H9 (cell line): ENCODE data around the gene TGM3. TPM values are rescaled to one million over a fixed set of nuclear protein-coding genes. Genes with fewer than 3 reads are reported as not detected.

ENCODE experiments used
- DNase-seq: peaks from one replicate; pipeline ENCODE4 v3.0.0-alpha.2; 2017
- H2AFZ ChIP-seq: one replicate; pipeline ENCODE4 v1.6.1; 2013; ENCODE audit warnings: mild to moderate bottlenecking, low read length, control low read depth, moderate library complexity
- H2AK5ac ChIP-seq: 2 replicates; pipeline ENCODE4 v1.6.1; 2013; ENCODE audit warnings: low read length, control low read depth, mixed read lengths; ENCODE audit not compliant: insufficient read length
- H2BK120ac ChIP-seq: one replicate; pipeline ENCODE4 v1.6.1; 2013; ENCODE audit warnings: low read depth, mild to moderate bottlenecking, low read length, control low read depth, inconsistent platforms; ENCODE audit not compliant: poor library complexity, severe bottlenecking
- H2BK12ac ChIP-seq: 2 replicates; pipeline ENCODE4 v1.6.1; 2013; ENCODE audit warnings: low read length, control low read depth, mixed read lengths, low read depth; ENCODE audit not compliant: insufficient read length
- H2BK15ac ChIP-seq: 2 replicates; pipeline ENCODE4 v1.6.1; 2013; ENCODE audit warnings: low read depth, low read length, control low read depth
- H2BK20ac ChIP-seq: one replicate; pipeline ENCODE4 v1.6.1; 2013; ENCODE audit warnings: low read depth, mild to moderate bottlenecking, low read length, control low read depth, inconsistent platforms; ENCODE audit not compliant: poor library complexity, severe bottlenecking
- H2BK5ac ChIP-seq: 2 replicates; pipeline ENCODE4 v1.6.1; 2013; ENCODE audit warnings: low read length, control low read depth, mixed read lengths; ENCODE audit not compliant: insufficient read length
- H3K14ac ChIP-seq: 2 replicates; pipeline ENCODE4 v1.6.1; 2013; ENCODE audit warnings: low read length, control low read depth; ENCODE audit not compliant: insufficient read depth
- H3K18ac ChIP-seq: 2 replicates; pipeline ENCODE4 v1.6.1; 2013; ENCODE audit warnings: low read depth, mild to moderate bottlenecking, mixed read lengths, low read length, control low read depth; ENCODE audit not compliant: insufficient read length
- H3K23ac ChIP-seq: 2 replicates; pipeline ENCODE4 v1.6.1; 2013; ENCODE audit warnings: low read length, control low read depth, mixed read lengths, low read depth; ENCODE audit not compliant: insufficient read length
- H3K23me2 ChIP-seq: 2 replicates; pipeline ENCODE4 v1.6.1; 2013; ENCODE audit warnings: low read depth, mild to moderate bottlenecking, mixed read lengths, low read length, control low read depth; ENCODE audit not compliant: insufficient read length, poor library complexity, severe bottlenecking
- H3K27ac ChIP-seq: 2 replicates; pipeline ENCODE4 v1.5.1; 2013; ENCODE audit warnings: low read length, control low read depth, mixed read lengths, low read depth; ENCODE audit not compliant: insufficient read length
- H3K27me3 ChIP-seq: 2 replicates; pipeline ENCODE4 v1.6.1; 2013; ENCODE audit warnings: low read length, control low read depth, inconsistent platforms; ENCODE audit not compliant: insufficient read depth
- H3K4ac ChIP-seq: 2 replicates; pipeline ENCODE4 v1.6.1; 2013; ENCODE audit warnings: low read depth, mild to moderate bottlenecking, control low read depth, inconsistent platforms, low read length, moderate library complexity
- H3K4me1 ChIP-seq: 2 replicates; pipeline ENCODE4 v1.6.1; 2013; ENCODE audit warnings: low read length, control low read depth, inconsistent platforms; ENCODE audit not compliant: insufficient read depth
- H3K4me2 ChIP-seq: 2 replicates; pipeline ENCODE4 v1.6.1; 2013; ENCODE audit warnings: low read length, control low read depth, mixed read lengths; ENCODE audit not compliant: insufficient read length, insufficient read depth
- H3K56ac ChIP-seq: 2 replicates; pipeline ENCODE4 v1.6.1; 2013; ENCODE audit warnings: low read depth, mild to moderate bottlenecking, mixed read lengths, low read length, control low read depth; ENCODE audit not compliant: insufficient read length
- H3K79me1 ChIP-seq: 2 replicates; pipeline ENCODE4 v1.6.1; 2013; ENCODE audit warnings: low read depth, mild to moderate bottlenecking, moderate library complexity, low read length, control low read depth, inconsistent platforms; ENCODE audit not compliant: insufficient read depth, poor library complexity, severe bottlenecking
- H3K79me2 ChIP-seq: 2 replicates; pipeline ENCODE4 v1.6.1; 2013; ENCODE audit warnings: low read length, control low read depth, inconsistent platforms; ENCODE audit not compliant: insufficient read depth
- H3K9ac ChIP-seq: 2 replicates; pipeline ENCODE4 v1.6.1; 2013; ENCODE audit warnings: low read length, control low read depth, mixed read lengths; ENCODE audit not compliant: insufficient read length; ENCODE audit errors: extremely low read depth
- H3K9me3 ChIP-seq: one replicate; pipeline ENCODE4 v1.6.1; 2013; ENCODE audit warnings: low read depth, low read length, inconsistent platforms; ENCODE audit not compliant: control insufficient read depth
- H3T11ph ChIP-seq: one replicate; pipeline ENCODE4 v1.6.1; 2013; ENCODE audit warnings: mild to moderate bottlenecking, low read length, control low read depth, inconsistent platforms
- H4K20me1 ChIP-seq: one replicate; pipeline ENCODE4 v1.6.1; 2013; ENCODE audit not compliant: control insufficient read depth, insufficient read length, insufficient read depth
- H4K5ac ChIP-seq: 2 replicates; pipeline ENCODE4 v1.6.1; 2013; ENCODE audit warnings: low read depth, mild to moderate bottlenecking, mixed read lengths, low read length, control low read depth; ENCODE audit not compliant: insufficient read length
- H4K8ac ChIP-seq: replicated peaks from 2 replicates; pipeline ENCODE4 v1.6.1; 2013; ENCODE audit warnings: low read length, control low read depth, mixed read lengths, low read depth; ENCODE audit not compliant: insufficient read length
- H4K91ac ChIP-seq: 2 replicates; pipeline ENCODE4 v1.6.1; 2013; ENCODE audit warnings: low read depth, mild to moderate bottlenecking, moderate library complexity, mixed read lengths, low read length, control low read depth; ENCODE audit not compliant: insufficient read length
- H3K27ac Mint-ChIP-seq, 3 experiments: 2 replicates in 2 of 3; 3 replicates in 1 of 3; pipeline ENCODE4 v1.8.0; 2020 to 2021; ENCODE audit warnings: mixed read lengths in 3 of 3, mild to moderate bottlenecking in 1 of 3, moderate library complexity in 1 of 3
- H3K27me3 Mint-ChIP-seq: 2 replicates; pipeline ENCODE4 v1.8.0; 2021; ENCODE audit warnings: low read depth, mild to moderate bottlenecking, moderate library complexity, mixed read lengths
- H3K36me3 Mint-ChIP-seq, 3 experiments: 2 replicates in 2 of 3; 3 replicates in 1 of 3; pipeline ENCODE4 v1.8.0; 2020 to 2021; ENCODE audit warnings: low read depth in 3 of 3, mixed read lengths in 3 of 3; ENCODE audit not compliant: insufficient read depth in 1 of 3
- H3K4me1 Mint-ChIP-seq, 2 experiments: 2 replicates each; pipeline ENCODE4 v1.8.0; 2020; ENCODE audit warnings: mixed read lengths in 2 of 2
- H3K4me3 Mint-ChIP-seq, 2 experiments: 2 replicates in 1 of 2; 3 replicates in 1 of 2; pipeline ENCODE4 v1.8.0; 2020 to 2021; ENCODE audit warnings: mild to moderate bottlenecking in 2 of 2, mixed read lengths in 2 of 2, moderate library complexity in 1 of 2
- H3K9me3 Mint-ChIP-seq, 2 experiments: 2 replicates in 1 of 2; 3 replicates in 1 of 2; pipeline ENCODE4 v1.8.0; 2020; ENCODE audit warnings: mild to moderate bottlenecking in 2 of 2, mixed read lengths in 2 of 2, moderate library complexity in 1 of 2
- WGBS: extraction: QIAGEN DNeasy Blood & Tissue Kit; methylation state at CpG from one replicate; pipeline ENCODE4 v1.1.7; 2013; ENCODE audit warnings: missing lambda C conversion rate, low lambda C conversion rate, mixed read lengths; ENCODE audit not compliant: insufficient read length; ENCODE audit errors: extremely low coverage; 5-methylcytosine and 5-hydroxymethylcytosine counted together
- total RNA-seq: library from RNA; stranded (reverse); gene quantifications from 2 replicates; pipeline ENCODE4 v1.2.1, GENCODE V29; 2021
- TF ChIP-seq, protein P1 (sequence below): fragments of 200-600 bp; sonication (generic); conservative IDR thresholded peaks from 3 replicates; pipeline ENCODE4 v1.8.0; 2021; ENCODE audit warnings: antibody characterized with exemption, mild to moderate bottlenecking

The TGM3 gene
- total RNA-seq, 1 experiment from 2014 or later = not detected

DNA sequence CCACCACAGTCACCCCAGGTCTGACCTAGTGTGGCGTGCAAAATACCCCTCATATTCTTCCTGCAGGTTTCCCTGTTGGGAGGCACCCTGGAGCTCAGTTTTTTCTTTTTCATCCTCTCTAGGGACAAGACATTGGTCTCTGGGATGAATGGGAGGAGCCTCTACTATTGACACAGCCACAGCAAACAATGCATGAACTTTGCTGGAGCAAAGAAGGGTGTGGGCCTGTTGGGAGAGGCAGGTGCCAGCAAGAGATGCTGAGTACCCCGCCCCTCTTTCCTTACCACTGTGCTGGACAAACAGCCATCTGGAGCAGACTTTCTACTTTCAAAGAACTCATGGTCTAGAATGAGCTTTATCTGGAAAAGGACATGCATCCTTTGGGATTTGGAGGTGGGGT, 10.1 kb downstream of the TGM3 start:
- Histone ChIP-seq H3K14ac (no peak overlapping the region), H3K79me1 (no peaks in the 10 kb centered on the region), H3K56ac (no peak overlapping the region), H2AK5ac (no peak overlapping the region), H2BK120ac (no peak overlapping the region), H3K27me3 (no peaks in the 10 kb centered on the region), H3K4me1 (no peaks in the 10 kb centered on the region), H4K5ac (no peak overlapping the region), H3K9me3 (no peaks in the 10 kb centered on the region), H3T11ph (no peak overlapping the region), H3K4me2 (no peak overlapping the region), H3K9ac (no peak overlapping the region), H2BK5ac (no peak overlapping the region), H3K23me2 (no peaks in the 10 kb centered on the region), H2AFZ (no peak overlapping the region), H4K91ac (no peak overlapping the region), H3K4ac (no peak overlapping the region), H4K8ac (no peak overlapping the region), H3K18ac (no peak overlapping the region), H3K79me2 (no peaks in the 10 kb centered on the region), H3K27ac (no peak overlapping the region), H2BK12ac (no peak overlapping the region), H4K20me1 (no peaks in the 10 kb centered on the region), H2BK20ac (no peak overlapping the region), H2BK15ac (no peak overlapping the region), H3K23ac (no peak overlapping the region)
- Mint-ChIP-seq H3K9me3 (no peaks in the 10 kb centered on the region), H3K4me1 (peaks cover 5 to 11% of the 10 kb centered on the region in 2 experiments), H3K27me3 (peaks cover 4% of the 10 kb centered on the region; the same call in 1 of the 2 replicates), H3K27ac (no peak overlapping the region), H3K36me3 (no peaks in the 10 kb centered on the region), H3K4me3 (no peak overlapping the region)
- TF ChIP-seq, protein P1, sequence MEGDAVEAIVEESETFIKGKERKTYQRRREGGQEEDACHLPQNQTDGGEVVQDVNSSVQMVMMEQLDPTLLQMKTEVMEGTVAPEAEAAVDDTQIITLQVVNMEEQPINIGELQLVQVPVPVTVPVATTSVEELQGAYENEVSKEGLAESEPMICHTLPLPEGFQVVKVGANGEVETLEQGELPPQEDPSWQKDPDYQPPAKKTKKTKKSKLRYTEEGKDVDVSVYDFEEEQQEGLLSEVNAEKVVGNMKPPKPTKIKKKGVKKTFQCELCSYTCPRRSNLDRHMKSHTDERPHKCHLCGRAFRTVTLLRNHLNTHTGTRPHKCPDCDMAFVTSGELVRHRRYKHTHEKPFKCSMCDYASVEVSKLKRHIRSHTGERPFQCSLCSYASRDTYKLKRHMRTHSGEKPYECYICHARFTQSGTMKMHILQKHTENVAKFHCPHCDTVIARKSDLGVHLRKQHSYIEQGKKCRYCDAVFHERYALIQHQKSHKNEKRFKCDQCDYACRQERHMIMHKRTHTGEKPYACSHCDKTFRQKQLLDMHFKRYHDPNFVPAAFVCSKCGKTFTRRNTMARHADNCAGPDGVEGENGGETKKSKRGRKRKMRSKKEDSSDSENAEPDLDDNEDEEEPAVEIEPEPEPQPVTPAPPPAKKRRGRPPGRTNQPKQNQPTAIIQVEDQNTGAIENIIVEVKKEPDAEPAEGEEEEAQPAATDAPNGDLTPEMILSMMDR = no peak
- no CpG with 5 or more reads among the region's 2 CpGs for whole genome bisulfite sequencing
- DNase-seq = no peak
